Measurements from ENCODE around the gene GMPS.

GRCh38 chr3:155843569-155843968 is 26.9 kb upstream of the GMPS start:
- no peak for TF ChIP-seq JUN (IDR thresholded peaks at IDR 0.05; ENCODE audit: borderline replicate concordance, insufficient read depth, insufficient read length, low read depth)
- TF ChIP-seq MAX (IDR thresholded peaks at IDR 0.05; ENCODE audit: insufficient read depth, insufficient read length) = no peak
- TF ChIP-seq POLR2A (IDR thresholded peaks at IDR 0.05; ENCODE audit: low read depth, low read length) = no peak
- no peak for TF ChIP-seq MYC (IDR thresholded peaks at IDR 0.05; ENCODE audit: low read depth, low read length)
- TF ChIP-seq CTCF (IDR thresholded peaks at IDR 0.05; ENCODE audit: extremely low read depth in 1 of 2, insufficient read depth in 1 of 2, low read depth in 1 of 2, low read length in 2 of 2) = no peak
- TF ChIP-seq EZH2 (IDR thresholded peaks at IDR 0.05; ENCODE audit: borderline replicate concordance, low read depth, low read length, severe bottlenecking) = no peak
- TF ChIP-seq POLR2AphosphoS5 (IDR thresholded peaks at IDR 0.05; ENCODE audit: insufficient read depth, low read depth, low read length) = no peak
- no peak for TF ChIP-seq GATA2 (IDR thresholded peaks at IDR 0.05; ENCODE audit: insufficient read depth, insufficient read length, low read depth, low read length)
- TF ChIP-seq FOS (IDR thresholded peaks at IDR 0.05; ENCODE audit: borderline replicate concordance, insufficient read depth, low read length) = no peak
